GM20000 (cell line): ENCODE data around the gene SLC35F6.

Experiments
- DNase-seq: peaks from one replicate; pipeline ENCODE4 v3.0.0; 2012; ENCODE audit warnings: low spot score
- TF ChIP-seq, protein P1 (sequence below): IDR thresholded peaks from 2 replicates; pipeline ENCODE4 v1.5.1; 2012; ENCODE audit warnings: mild to moderate bottlenecking, control low read depth; ENCODE audit errors: extremely low read depth, missing control alignments

SLC35F6 gene

DNA sequence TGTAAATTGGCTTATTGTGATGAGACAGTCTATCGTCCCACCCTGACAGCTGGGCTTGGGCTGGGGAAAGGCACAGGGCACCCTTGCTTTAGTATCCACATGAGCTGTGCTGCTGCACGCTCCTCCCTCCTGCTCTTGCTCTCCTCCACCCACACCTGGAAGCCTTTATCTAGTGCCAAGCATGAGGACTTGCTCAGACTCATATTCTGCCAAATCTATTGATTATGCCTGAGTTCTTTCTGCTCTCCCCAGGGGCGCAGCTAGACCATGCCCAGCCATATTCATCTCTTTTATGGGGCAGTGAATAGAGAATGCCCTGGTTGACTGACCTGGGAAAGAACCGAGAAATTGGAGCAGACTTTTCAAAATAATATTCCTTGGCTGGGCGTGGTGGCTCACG lies 54.9 kb downstream of the SLC35F6 start:
- no peak for DNase-seq
- TF ChIP-seq, protein P1, sequence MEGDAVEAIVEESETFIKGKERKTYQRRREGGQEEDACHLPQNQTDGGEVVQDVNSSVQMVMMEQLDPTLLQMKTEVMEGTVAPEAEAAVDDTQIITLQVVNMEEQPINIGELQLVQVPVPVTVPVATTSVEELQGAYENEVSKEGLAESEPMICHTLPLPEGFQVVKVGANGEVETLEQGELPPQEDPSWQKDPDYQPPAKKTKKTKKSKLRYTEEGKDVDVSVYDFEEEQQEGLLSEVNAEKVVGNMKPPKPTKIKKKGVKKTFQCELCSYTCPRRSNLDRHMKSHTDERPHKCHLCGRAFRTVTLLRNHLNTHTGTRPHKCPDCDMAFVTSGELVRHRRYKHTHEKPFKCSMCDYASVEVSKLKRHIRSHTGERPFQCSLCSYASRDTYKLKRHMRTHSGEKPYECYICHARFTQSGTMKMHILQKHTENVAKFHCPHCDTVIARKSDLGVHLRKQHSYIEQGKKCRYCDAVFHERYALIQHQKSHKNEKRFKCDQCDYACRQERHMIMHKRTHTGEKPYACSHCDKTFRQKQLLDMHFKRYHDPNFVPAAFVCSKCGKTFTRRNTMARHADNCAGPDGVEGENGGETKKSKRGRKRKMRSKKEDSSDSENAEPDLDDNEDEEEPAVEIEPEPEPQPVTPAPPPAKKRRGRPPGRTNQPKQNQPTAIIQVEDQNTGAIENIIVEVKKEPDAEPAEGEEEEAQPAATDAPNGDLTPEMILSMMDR, result no peak

DNA sequence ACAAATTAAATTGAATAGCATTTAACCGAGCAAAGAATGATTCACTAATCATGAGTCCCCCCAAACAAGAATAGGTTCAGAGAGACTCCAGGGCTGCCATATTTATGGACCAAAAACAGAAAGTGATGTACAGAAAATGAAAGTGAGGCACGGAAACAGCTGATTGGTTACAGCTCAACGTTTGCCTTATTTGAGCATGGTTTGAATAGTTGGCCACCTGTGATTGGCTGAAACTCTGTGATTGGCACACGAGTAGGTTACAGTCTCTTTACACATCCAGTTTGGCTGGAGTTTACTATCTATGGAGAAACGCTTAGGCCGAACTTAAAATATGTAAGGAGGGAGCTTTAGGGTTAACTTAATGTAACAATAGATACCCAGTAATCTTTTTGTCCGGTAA lies 56.8 kb downstream of the SLC35F6 start:
- TF ChIP-seq, protein P1, result no peak

DNA sequence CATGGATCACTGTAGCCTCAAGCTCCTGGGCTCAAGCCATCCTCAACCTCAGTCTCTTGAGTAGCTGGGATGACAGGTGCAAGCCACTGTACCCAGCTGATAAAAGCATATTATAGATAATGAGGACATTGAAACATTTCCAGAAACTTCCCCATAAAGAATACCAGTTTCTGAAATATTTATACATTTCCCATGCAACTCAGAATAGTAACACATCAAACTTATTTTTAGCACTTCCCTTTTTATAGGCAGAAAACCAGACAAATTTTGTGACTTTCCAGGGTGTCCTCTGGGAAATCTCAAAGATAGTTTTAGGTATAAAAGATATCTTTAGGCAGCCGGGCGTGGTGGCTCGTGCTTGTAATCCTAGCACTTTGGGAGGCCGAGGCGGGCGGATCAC lies 58.8 kb downstream of the SLC35F6 start:
- no peak for DNase-seq
- TF ChIP-seq, protein P1, result no peak

More for the DNA sequence above, 56.8 kb downstream of the SLC35F6 start:
- no peak for DNase-seq
